TTC549 (cell line): ENCODE data around the gene DAB1.
"Not testable (repeated sequence)": the region's sequence is repeated elsewhere in the genome, so short reads cannot be mapped to it uniquely, and the experiment has no call there.

Experiments used
- FAIRE-seq: peaks from 2 replicates; lab custom pipeline; 2012; peaks lifted over from hg19 to GRCh38; lab: Jason Lieb, UNC

Gene DAB1

GRCh38 chr1:57360846-57361407 lies 62.9 kb downstream of the DAB1 start:
- FAIRE-seq, result no peak

- FAIRE-seq, result no peak
Measured at GRCh38 chr1:57357462-57357861, 66.4 kb downstream of the DAB1 start.

- FAIRE-seq, result no peak
Measured at GRCh38 chr1:57353654-57354053, 70.2 kb downstream of the DAB1 start.

- no peak for FAIRE-seq
Measured at GRCh38 chr1:57350610-57351009, 73.2 kb downstream of the DAB1 start.

GRCh38 chr1:57348921-57349320 lies 74.9 kb downstream of the DAB1 start:
- FAIRE-seq, result no peak

GRCh38 chr1:57345916-57346315 lies 77.9 kb downstream of the DAB1 start:
- no peak for FAIRE-seq

- no peak for FAIRE-seq
Measured at GRCh38 chr1:57344265-57344664, 79.6 kb downstream of the DAB1 start.

GRCh38 chr1:57343298-57343915 lies 80.5 kb downstream of the DAB1 start:
- not testable (repeated sequence) for FAIRE-seq

GRCh38 chr1:57341721-57342120 lies 82.1 kb downstream of the DAB1 start:
- FAIRE-seq, result no peak

GRCh38 chr1:57340334-57341070 lies 83.4 kb downstream of the DAB1 start:
- FAIRE-seq, result no peak

GRCh38 chr1:57337623-57338022 lies 86.2 kb downstream of the DAB1 start:
- no peak for FAIRE-seq

- no peak for FAIRE-seq
Measured at GRCh38 chr1:57336793-57337192, 87.1 kb downstream of the DAB1 start.

GRCh38 chr1:57331620-57332019 lies 92.2 kb downstream of the DAB1 start:
- no peak for FAIRE-seq

- FAIRE-seq, result no peak
Measured at GRCh38 chr1:57329937-57330336, 93.9 kb downstream of the DAB1 start.

- no peak for FAIRE-seq
Measured at GRCh38 chr1:57329001-57329527, 94.8 kb downstream of the DAB1 start.

- no peak for FAIRE-seq
Measured at GRCh38 chr1:57327946-57328345, 95.9 kb downstream of the DAB1 start.

GRCh38 chr1:57327336-57327735 lies 96.5 kb downstream of the DAB1 start:
- no peak for FAIRE-seq

- FAIRE-seq, result no peak
Measured at GRCh38 chr1:57325536-57325935, 98.3 kb downstream of the DAB1 start.

- FAIRE-seq, result no peak
Measured at GRCh38 chr1:57325117-57325516, 98.7 kb downstream of the DAB1 start.

- no peak for FAIRE-seq
Measured at GRCh38 chr1:57324388-57324787, 99.5 kb downstream of the DAB1 start.

GRCh38 chr1:57321776-57322175 lies 102.1 kb downstream of the DAB1 start:
- FAIRE-seq, result no peak

GRCh38 chr1:57319791-57320190 lies 104.1 kb downstream of the DAB1 start:
- FAIRE-seq, result no peak

GRCh38 chr1:57319165-57319564 lies 104.7 kb downstream of the DAB1 start:
- no peak for FAIRE-seq

- FAIRE-seq, result no peak
Measured at GRCh38 chr1:57316861-57317260, 107.0 kb downstream of the DAB1 start.
